A549 (cell line): ENCODE measurements around the gene HMGN1. TPM values are rescaled to one million over a fixed set of nuclear protein-coding genes. Genes with fewer than 3 reads are reported as not detected.

ENCODE experiments used
- ATAC-seq, 2 experiments: fragments of 200-7000 bp in 1 of 2; fragments of >200 bp in 1 of 2; cut with Nextera tagmentation in 1 of 2; cut with Tn5 transposase in 1 of 2; 3 replicates each; pipeline versions ENCODE4 v1.8.0 to v1.9.1; 2018 to 2020; ENCODE audit warnings: mild to moderate bottlenecking in 1 of 2, moderate library complexity in 1 of 2
- CTCF ChIA-PET: fragments of 300-600 bp; sonication (Branson Sonifier 250); formaldehyde crosslinking; extraction: SDS; loops from one replicate; lab custom pipeline; 2021; ENCODE audit warnings: antibody characterized with exemption, inconsistent platforms; lab: Yijun Ruan, JAX
- POLR2A ChIA-PET: fragments of 350-600 bp; formaldehyde crosslinking; extraction: SDS; loops from one replicate; lab custom pipeline; 2021; ENCODE audit warnings: antibody characterized with exemption, inconsistent platforms; lab: Yijun Ruan, JAX
- DNase-seq, 2 experiments: peaks; one replicate each; pipeline versions ENCODE4 v3.0.0 to v3.0.0-alpha.2; 2011 to 2016; ENCODE audit warnings: low read depth in 1 of 2, low spot score in 1 of 2
- FAIRE-seq: peaks from 2 replicates; lab custom pipeline; 2011; peaks lifted over from hg19 to GRCh38; lab: Jason Lieb, UNC
- H3K27ac ChIP-seq, 2 experiments: fragments of >200 bp; sonication (Bioruptor Twin); formaldehyde crosslinking; 3 replicates each; pipeline ENCODE4 v1.5.1; 2016 to 2017
- H3K4me1 ChIP-seq: fragments of >200 bp; sonication (Bioruptor Twin); formaldehyde crosslinking; 3 replicates; pipeline ENCODE4 v1.6.1; 2016
- H3K4me2 ChIP-seq: fragments of >200 bp; sonication (Bioruptor Twin); formaldehyde crosslinking; 3 replicates; pipeline ENCODE4 v1.6.1; 2016
- H3K4me3 ChIP-seq: fragments of >200 bp; sonication (Bioruptor Twin); formaldehyde crosslinking; 3 replicates; pipeline ENCODE4 v1.5.1; 2016
- H3K9me3 ChIP-seq: fragments of >200 bp; sonication (Bioruptor Twin); formaldehyde crosslinking; 3 replicates; pipeline ENCODE4 v1.6.1; 2016
- ATOH8 ChIP-seq: fragments of 250-450 bp; sonication (Bioruptor Pico); IDR thresholded peaks from 2 replicates; pipeline ENCODE4 v1.5.0; 2020; ENCODE audit warnings: low read depth, mild to moderate bottlenecking, moderate library complexity
- BCL3 ChIP-seq: fragments of >200 bp; sonication (Bioruptor Twin); formaldehyde crosslinking; IDR thresholded peaks from 3 replicates; pipeline ENCODE4 v1.6.1; 2016
- CBX2 ChIP-seq: fragments of 200-600 bp; sonication (generic); IDR thresholded peaks from 2 replicates; pipeline ENCODE4 v1.6.1; 2016; ENCODE audit warnings: low read depth, mild to moderate bottlenecking, borderline replicate concordance
- CBX8 ChIP-seq: fragments of 200-600 bp; sonication (generic); IDR thresholded peaks from 2 replicates; pipeline ENCODE4 v1.6.1; 2016
- CHD2 ChIP-seq: fragments of 150-350 bp; IDR thresholded peaks from 2 replicates; pipeline ENCODE4 v1.6.1; 2014; ENCODE audit warnings: low read length; ENCODE audit not compliant: partially characterized antibody
- CTCF ChIP-seq: fragments of >200 bp; sonication (Bioruptor Twin); formaldehyde crosslinking; IDR thresholded peaks from 3 replicates; pipeline ENCODE4 v1.5.1; 2016
- E2F6 ChIP-seq: IDR thresholded peaks from 2 replicates; pipeline ENCODE4 v1.6.1; 2012; ENCODE audit warnings: low read depth, borderline replicate concordance
- EHMT2 ChIP-seq: fragments of 200-600 bp; sonication (generic); IDR thresholded peaks from 2 replicates; pipeline ENCODE4 v1.6.1; 2016; ENCODE audit warnings: antibody characterized with exemption, low read depth, mild to moderate bottlenecking, moderate library complexity
- EP300 ChIP-seq, 2 experiments: fragments of >200 bp; sonication (Bioruptor Twin); formaldehyde crosslinking; IDR thresholded peaks; 2 replicates in 1 of 2; 3 replicates in 1 of 2; pipeline ENCODE4 v1.6.1; 2016 to 2017
- FOXS1 ChIP-seq: fragments of 250-450 bp; sonication (Bioruptor Pico); IDR thresholded peaks from 2 replicates; pipeline ENCODE4 v1.5.0; 2020; ENCODE audit warnings: mild to moderate bottlenecking, moderate library complexity
- GATA3 ChIP-seq: IDR thresholded peaks from 2 replicates; pipeline ENCODE4 v1.6.1; 2012; ENCODE audit warnings: borderline replicate concordance
- HDAC2 ChIP-seq: fragments of 200-600 bp; sonication (generic); IDR thresholded peaks from 2 replicates; pipeline ENCODE4 v1.6.1; 2016
- HEYL ChIP-seq: fragments of 250-450 bp; sonication (Bioruptor Pico); IDR thresholded peaks from 2 replicates; pipeline ENCODE4 v1.8.0; 2021; ENCODE audit warnings: mild to moderate bottlenecking, moderate library complexity
- HOXA7 ChIP-seq: fragments of 250-450 bp; sonication (Bioruptor Pico); IDR thresholded peaks from 2 replicates; pipeline ENCODE4 v1.5.0; 2020; ENCODE audit warnings: mild to moderate bottlenecking, moderate library complexity
- HOXB13 ChIP-seq: fragments of 250-450 bp; sonication (Bioruptor Pico); IDR thresholded peaks from 2 replicates; pipeline ENCODE4 v1.5.0; 2020; ENCODE audit warnings: low read depth, mild to moderate bottlenecking, moderate library complexity
- HOXB5 ChIP-seq: fragments of 250-450 bp; sonication (Bioruptor Pico); IDR thresholded peaks from 2 replicates; pipeline ENCODE4 v1.5.0; 2020; ENCODE audit warnings: mild to moderate bottlenecking, moderate library complexity
- KDM1A ChIP-seq: fragments of 200-600 bp; sonication (generic); IDR thresholded peaks from 2 replicates; pipeline ENCODE4 v1.6.1; 2016; ENCODE audit warnings: low read depth, mild to moderate bottlenecking
- MYC ChIP-seq: IDR thresholded peaks from 2 replicates; pipeline ENCODE4 v1.6.1; 2012; ENCODE audit warnings: mild to moderate bottlenecking, inconsistent platforms, low read length, improper control_type of control experiment, borderline replicate concordance
- NFE2L2 ChIP-seq: fragments of 150-350 bp; conservative IDR thresholded peaks from 2 replicates; pipeline ENCODE4 v1.6.1; 2014; ENCODE audit warnings: low read length
- NR3C1 ChIP-seq: fragments of >200 bp; sonication (Bioruptor Twin); formaldehyde crosslinking; IDR thresholded peaks from 3 replicates; pipeline ENCODE4 v1.6.1; 2017
- PBX3 ChIP-seq: IDR thresholded peaks from 2 replicates; pipeline ENCODE4 v1.6.1; 2012
- POLR2A ChIP-seq: IDR thresholded peaks from 2 replicates; pipeline ENCODE4 v1.6.1; 2012; ENCODE audit warnings: mild to moderate bottlenecking, low read length
- POLR2AphosphoS2 ChIP-seq: conservative IDR thresholded peaks from 2 replicates; pipeline ENCODE4 v1.6.1; 2012; ENCODE audit warnings: low read length, improper control_type of control experiment, inconsistent platforms
- RAD21 ChIP-seq, 2 experiments: fragments of >200 bp in 1 of 2; sonication (Bioruptor Twin) in 1 of 2; formaldehyde crosslinking in 1 of 2; IDR thresholded peaks in 1 of 2; conservative IDR thresholded peaks in 1 of 2; 2 replicates in 1 of 2; 3 replicates in 1 of 2; pipeline ENCODE4 v1.6.1; 2012 to 2018; ENCODE audit warnings: inconsistent platforms in 1 of 2
- RFX5 ChIP-seq: fragments of 450-650 bp; IDR thresholded peaks from 2 replicates; pipeline ENCODE4 v1.7.1; 2014; ENCODE audit warnings: antibody characterized with exemption, mild to moderate bottlenecking, moderate library complexity
- RNF2 ChIP-seq: fragments of 200-600 bp; sonication (generic); IDR thresholded peaks from 2 replicates; pipeline ENCODE4 v1.6.1; 2016; ENCODE audit warnings: low read depth, mild to moderate bottlenecking, antibody characterized with exemption, moderate library complexity, borderline replicate concordance
- SREBF2 ChIP-seq: fragments of 450-650 bp; IDR thresholded peaks from 2 replicates; pipeline ENCODE4 v1.6.1; 2014; ENCODE audit warnings: mild to moderate bottlenecking, moderate library complexity
- TFCP2L1 ChIP-seq: fragments of 250-450 bp; sonication (Bioruptor Pico); IDR thresholded peaks from 2 replicates; pipeline ENCODE4 v1.5.0; 2021; ENCODE audit warnings: mild to moderate bottlenecking
- TP53 ChIP-seq: fragments of 250-450 bp; sonication (Bioruptor Pico); IDR thresholded peaks from 2 replicates; pipeline ENCODE4 v1.5.0; 2021; ENCODE audit warnings: mild to moderate bottlenecking, moderate library complexity
- ZC3H11A ChIP-seq: fragments of 450-650 bp; IDR thresholded peaks from 2 replicates; pipeline ENCODE4 v1.6.1; 2014; ENCODE audit warnings: antibody characterized with exemption, mild to moderate bottlenecking
- ZSCAN20 ChIP-seq: fragments of 250-450 bp; sonication (Bioruptor Pico); IDR thresholded peaks from 2 replicates; pipeline ENCODE4 v1.8.0; 2022; ENCODE audit warnings: mild to moderate bottlenecking, moderate library complexity
- WGBS: methylation state at CpG from one replicate; pipeline ENCODE4 v1.1.6; 2017; ENCODE audit errors: missing lambda C conversion rate; 5-methylcytosine and 5-hydroxymethylcytosine counted together
- polyA plus RNA-seq, 4 experiments: library from polyadenylated mRNA; depleted of rRNA in 3 of 4; stranded (reverse); fragments of >200 nt; fragmentation: RNase III in 1 of 4; extraction: RNeasy Plus Mini Kit Qiagen cat#74134 plus additional on column Dnase treatment in 1 of 4; gene quantifications; 2 replicates in 3 of 4; 3 replicates in 1 of 4; pipeline ENCODE4 v1.2.3, GENCODE V29; 2011 to 2017

HMGN1 gene
- polyA plus RNA-seq, 2 of the 4 experiments (the other 2 are of a cell fraction) = 222 to 269 TPM

GRCh38 chr21:39392981-39393380, 44.1 kb upstream of the HMGN1 start:
- Histone ChIP-seq H3K27ac (no peak overlapping the region), H3K4me1 (no peaks in the 10 kb centered on the region), H3K9me3 (no peaks in the 10 kb centered on the region), H3K4me3 (no peak overlapping the region), H3K4me2 (no peak overlapping the region)
- TF ChIP-seq POLR2AphosphoS2 (no peak), HDAC2 (no peak), POLR2A (no peak), TFCP2L1 (no peak), EP300 (IDR thresholded peaks at IDR 0.05) (no peak), MYC (no peak), HEYL (CRISPR knock-in tag) (no peak), CBX2 (no peak), SREBF2 (no peak), NFE2L2 (no peak), CHD2 (no peak), KDM1A (no peak)
- no peak for FAIRE-seq
- DNase-seq = no peak
- ChIA-PET POLR2A (no interaction called here), CTCF (interaction anchor here (0.8 to 1.2 kb wide), 3 partner anchors 10 to 77 kb away, joined by 3 read pairs; no protein-coding TSS in a partner anchor)
- 94% methylated on average over 7 of the region's 7 CpGs for WGBS
- ATAC-seq = no peak

- Histone ChIP-seq H3K4me3 (no peak overlapping the region), H3K9me3 (no peaks in the 10 kb centered on the region)
- POLR2A ChIA-PET = no interaction called here
- no peak for ATAC-seq
- 83% methylated on average over 10 of the region's 16 CpGs for WGBS
- TF ChIP-seq E2F6 (no peak), TP53 (CRISPR knock-in tag) (no peak), HOXB5 (CRISPR knock-in tag) (no peak), EHMT2 (no peak), GATA3 (no peak), NR3C1 (no peak), RAD21 (conservative IDR thresholded peaks at IDR 0.05 in 1 of 2, IDR thresholded peaks at IDR 0.05 in 1 of 2) (no peak), CBX8 (no peak), EP300 (IDR thresholded peaks at IDR 0.05) (no peak)
- TF ChIP-seq, all 56 proteins: peak for 0
- FAIRE-seq (no peak), DNase-seq (no peak)
- H3K4me2 ChIP-seq = no peak overlapping the region
- no peak overlapping the region for H3K27ac ChIP-seq
- H3K4me1 ChIP-seq = peaks cover 14% of the 10 kb centered on the region
- CTCF ChIA-PET = interaction anchor here (1.1 to 1.9 kb wide), 4 partner anchors 13 to 42 kb away, joined by 4 to 8 read pairs (median 6); partner anchors contain the start of gene HMGN1
These were observed 41.4 kb upstream of the HMGN1 start for GRCh38 chr21:39390212-39390765.

- Histone ChIP-seq H3K27ac (peak overlapping the region in 1 of 2 experiments; percentile 96; a peak in 3 of 6 replicates), H3K4me2 (peak overlapping the region; percentile 100), H3K4me1 (peaks cover 19% of the 10 kb centered on the region), H3K4me3 (no peak overlapping the region)
- CTCF ChIA-PET = no interaction called here
- FAIRE-seq = no peak
- no peak for DNase-seq
- under 1% methylated on average over 5 of the region's 10 CpGs for WGBS
- POLR2A ChIA-PET = no interaction called here
- no peak for TF ChIP-seq FOXS1
- no peak for TF ChIP-seq ZSCAN20
- no peak for TF ChIP-seq PBX3
- no peak for TF ChIP-seq SREBF2
- TF ChIP-seq CTCF = no peak; the same call in 2 of the 3 replicates
- no peak for TF ChIP-seq NFE2L2
- TF ChIP-seq CBX2 = no peak
- TF ChIP-seq RNF2 = no peak
- TF ChIP-seq HOXA7 = no peak
- no peak for TF ChIP-seq RFX5
- no peak for TF ChIP-seq ATOH8 (CRISPR knock-in tag)
- TF ChIP-seq HOXB13 (CRISPR knock-in tag) = no peak
- no peak for TF ChIP-seq GATA3
- TF ChIP-seq TFCP2L1 = no peak
- TF ChIP-seq ZC3H11A = no peak
- TF ChIP-seq CBX8 = no peak
- no peak for TF ChIP-seq HOXB5 (CRISPR knock-in tag)
- TF ChIP-seq BCL3 = no peak
- TF ChIP-seq, all 56 proteins: peak for 0
- H3K9me3 ChIP-seq = no peaks in the 10 kb centered on the region
- no peak for ATAC-seq
These were observed 39.9 kb upstream of the HMGN1 start for GRCh38 chr21:39388811-39389155.
